ENCODE measurements around the gene TPM2.

DNA sequence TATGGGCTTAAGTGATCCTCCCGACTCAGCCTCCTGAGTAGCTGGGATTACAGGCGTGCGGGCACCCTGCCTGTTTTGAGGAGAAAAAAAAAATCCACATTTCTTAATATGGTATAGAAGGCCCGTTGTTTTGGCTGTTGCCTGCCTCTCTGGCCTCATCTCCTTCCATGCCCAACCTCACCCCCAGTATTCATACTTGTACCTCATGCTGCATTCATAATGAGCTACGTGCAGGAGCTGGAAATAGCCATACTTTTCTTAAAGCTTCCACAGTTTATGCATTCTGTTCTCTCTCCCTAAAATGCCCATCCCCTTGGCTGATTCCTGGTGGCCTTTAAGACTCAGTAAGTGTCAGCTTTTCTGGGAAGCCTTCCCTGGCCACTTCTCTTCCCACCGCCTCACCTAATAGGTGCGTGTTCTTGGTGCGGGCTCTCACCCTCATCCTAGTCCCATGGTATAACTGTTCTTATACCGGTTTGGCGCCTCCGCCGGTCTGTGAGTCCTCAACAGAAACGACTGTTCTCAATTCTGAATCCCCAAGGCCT lies 2.1 kb upstream of the TPM2 start:
- TF ChIP-seq, protein P1, sequence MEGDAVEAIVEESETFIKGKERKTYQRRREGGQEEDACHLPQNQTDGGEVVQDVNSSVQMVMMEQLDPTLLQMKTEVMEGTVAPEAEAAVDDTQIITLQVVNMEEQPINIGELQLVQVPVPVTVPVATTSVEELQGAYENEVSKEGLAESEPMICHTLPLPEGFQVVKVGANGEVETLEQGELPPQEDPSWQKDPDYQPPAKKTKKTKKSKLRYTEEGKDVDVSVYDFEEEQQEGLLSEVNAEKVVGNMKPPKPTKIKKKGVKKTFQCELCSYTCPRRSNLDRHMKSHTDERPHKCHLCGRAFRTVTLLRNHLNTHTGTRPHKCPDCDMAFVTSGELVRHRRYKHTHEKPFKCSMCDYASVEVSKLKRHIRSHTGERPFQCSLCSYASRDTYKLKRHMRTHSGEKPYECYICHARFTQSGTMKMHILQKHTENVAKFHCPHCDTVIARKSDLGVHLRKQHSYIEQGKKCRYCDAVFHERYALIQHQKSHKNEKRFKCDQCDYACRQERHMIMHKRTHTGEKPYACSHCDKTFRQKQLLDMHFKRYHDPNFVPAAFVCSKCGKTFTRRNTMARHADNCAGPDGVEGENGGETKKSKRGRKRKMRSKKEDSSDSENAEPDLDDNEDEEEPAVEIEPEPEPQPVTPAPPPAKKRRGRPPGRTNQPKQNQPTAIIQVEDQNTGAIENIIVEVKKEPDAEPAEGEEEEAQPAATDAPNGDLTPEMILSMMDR (IDR thresholded peaks at IDR 0.05): no peak
- TF ChIP-seq EZH2 (IDR thresholded peaks at IDR 0.05; ENCODE audit: borderline replicate concordance, insufficient read depth, low read depth, low read length, poor library complexity, severe bottlenecking): no peak
